GM19467 (cell line): ENCODE results near the gene ATP2A1.
A peak's percentile ranks its signal among the peaks of the same experiment; 100 is the strongest.
"Not testable (repeated sequence)": the region's sequence is repeated elsewhere in the genome, so short reads cannot be mapped to it uniquely, and the experiment has no call there.

Source experiments
- ATAC-seq: cut with Tn5 transposase; IDR thresholded peaks from one replicate; pipeline ENCODE4 v1.9.1; 2021; ENCODE audit warnings: mild to moderate bottlenecking, moderate library complexity; ENCODE audit not compliant: unreplicated experiment

The ATP2A1 gene

GRCh38 chr16:28904828-28905227 lies 26.5 kb downstream of the ATP2A1 start:
- no peak for ATAC-seq

- no peak for ATAC-seq
Measured at GRCh38 chr16:28905229-28905754, 27.0 kb downstream of the ATP2A1 start.

- ATAC-seq: no peak
Measured at GRCh38 chr16:28905800-28906372, 27.6 kb downstream of the ATP2A1 start.

GRCh38 chr16:28910086-28911031 lies 32.1 kb downstream of the ATP2A1 start:
- no peak for ATAC-seq

GRCh38 chr16:28912558-28912957 lies 34.3 kb downstream of the ATP2A1 start:
- ATAC-seq: no peak

GRCh38 chr16:28913946-28914724 lies 35.8 kb downstream of the ATP2A1 start:
- no peak for ATAC-seq

GRCh38 chr16:28915181-28915580 lies 36.9 kb downstream of the ATP2A1 start:
- ATAC-seq: no peak

GRCh38 chr16:28917095-28917494 lies 38.8 kb downstream of the ATP2A1 start:
- no peak for ATAC-seq

GRCh38 chr16:28918698-28919097 lies 40.4 kb downstream of the ATP2A1 start:
- ATAC-seq: no peak

GRCh38 chr16:28923231-28923587 lies 44.9 kb downstream of the ATP2A1 start:
- ATAC-seq: no peak

GRCh38 chr16:28923652-28924398 lies 45.5 kb downstream of the ATP2A1 start:
- peak; percentile 48 for ATAC-seq

GRCh38 chr16:28924399-28924761 lies 46.1 kb downstream of the ATP2A1 start:
- ATAC-seq: peak; percentile 13

- ATAC-seq: peak; percentile 41
Measured at GRCh38 chr16:28924762-28925385, 46.6 kb downstream of the ATP2A1 start, which contains the start of gene RABEP2. TSS of gene RABEP2 (minus strand) at chr16:28925238. CDS start at chr16:28925163, 75 bp downstream.

GRCh38 chr16:28925386-28926228 lies 47.3 kb downstream of the ATP2A1 start:
- ATAC-seq: peak; percentile 34

- ATAC-seq: not testable (repeated sequence)
Measured at GRCh38 chr16:28926284-28926683, 48.0 kb downstream of the ATP2A1 start.

- ATAC-seq: no peak
Measured at GRCh38 chr16:28927815-28928214, 49.5 kb downstream of the ATP2A1 start.

GRCh38 chr16:28930203-28930602 lies 51.9 kb downstream of the ATP2A1 start:
- no peak for ATAC-seq

- ATAC-seq: no peak
Measured at GRCh38 chr16:28930652-28931051, 52.4 kb downstream of the ATP2A1 start.

GRCh38 chr16:28931801-28932225 lies 53.5 kb downstream of the ATP2A1 start, which contains the start of gene CD19:
TSS of gene CD19 (plus strand) at chr16:28931971. CDS start at chr16:28932001, 30 bp downstream.
- ATAC-seq: no peak
